Pulmonary artery endothelial cell (primary cell): ENCODE measurements around the gene ADAMTS14. TPM values are rescaled to one million over a fixed set of nuclear protein-coding genes. Genes with fewer than 3 reads are reported as not detected.
"Not testable (repeated sequence)": the region's sequence is repeated elsewhere in the genome, so short reads cannot be mapped to it uniquely, and the experiment has no call there.

Experiments
- DNase-seq: peaks from one replicate; pipeline ENCODE4 v3.0.0-alpha.2; 2011; ENCODE audit warnings: low read depth, low spot score
- total RNA-seq: library from RNA; depleted of rRNA; stranded (reverse); fragments of >200 nt; gene quantifications from 2 replicates; pipeline ENCODE4 v1.2.3, GENCODE V29; 2014

Gene ADAMTS14
- total RNA-seq, 1 donor from 2014 or later, result under 0.01 TPM

DNA sequence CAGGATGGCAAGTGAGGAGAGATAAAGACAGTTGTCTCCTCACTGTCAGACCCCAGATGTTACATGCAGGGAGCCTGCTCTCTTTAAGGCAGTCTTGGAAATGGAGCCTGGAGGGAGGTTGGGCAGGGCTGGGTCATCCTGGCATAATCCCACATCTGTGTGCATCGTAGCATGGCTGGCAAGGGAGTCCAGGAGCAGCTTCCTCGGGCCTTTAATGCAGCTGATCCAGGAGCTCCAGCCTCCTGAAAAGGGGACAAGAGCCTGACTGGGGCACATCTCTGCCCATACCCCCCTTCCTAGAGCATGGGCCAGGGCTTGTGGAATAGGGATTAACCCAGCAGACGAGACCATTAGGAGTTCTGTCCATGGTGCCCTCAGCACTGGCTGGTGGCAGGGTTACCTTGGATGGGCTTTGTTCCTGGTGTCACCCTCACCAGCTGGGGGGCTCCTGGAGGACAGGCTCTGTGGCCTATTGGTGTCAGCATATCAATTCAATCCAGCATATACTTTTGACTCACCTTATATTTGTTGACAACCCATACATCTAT, 77.9 kb downstream of the ADAMTS14 start:
- DNase-seq, result no peak

DNA sequence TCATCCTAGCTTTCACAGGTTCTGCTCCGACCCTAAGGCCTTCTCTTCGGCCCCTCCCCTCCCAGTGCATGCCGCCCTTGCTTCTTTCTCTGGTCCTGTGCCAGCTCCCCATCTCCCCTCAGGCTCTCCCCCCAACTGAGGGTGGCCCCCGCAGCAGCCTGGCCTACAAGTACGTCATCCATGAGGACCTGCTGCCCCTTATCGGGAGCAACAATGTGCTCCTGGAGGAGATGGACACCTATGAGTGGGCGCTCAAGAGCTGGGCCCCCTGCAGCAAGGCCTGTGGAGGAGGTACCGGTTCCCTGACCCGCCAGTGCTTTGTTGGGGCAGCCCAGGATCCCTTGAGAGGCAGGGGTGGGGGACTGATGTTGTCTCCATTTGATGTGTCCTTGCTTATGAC, 79.0 kb downstream of the ADAMTS14 start:
- no peak for DNase-seq

DNA sequence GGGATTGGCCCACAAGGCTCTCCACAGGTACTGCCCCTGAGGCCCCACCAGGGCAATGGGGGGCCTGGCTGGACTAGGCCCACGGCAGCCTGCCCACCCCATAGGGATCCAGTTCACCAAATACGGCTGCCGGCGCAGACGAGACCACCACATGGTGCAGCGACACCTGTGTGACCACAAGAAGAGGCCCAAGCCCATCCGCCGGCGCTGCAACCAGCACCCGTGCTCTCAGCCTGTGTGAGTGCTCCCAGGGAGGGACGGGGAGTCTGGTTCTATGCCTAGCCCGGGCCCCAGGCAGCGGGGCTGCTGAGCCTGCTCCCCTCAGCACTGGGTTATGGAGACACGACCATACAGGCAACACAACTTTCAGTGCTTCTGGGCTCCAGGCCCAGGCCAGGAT, 79.7 kb downstream of the ADAMTS14 start:
- DNase-seq, result no peak

DNA sequence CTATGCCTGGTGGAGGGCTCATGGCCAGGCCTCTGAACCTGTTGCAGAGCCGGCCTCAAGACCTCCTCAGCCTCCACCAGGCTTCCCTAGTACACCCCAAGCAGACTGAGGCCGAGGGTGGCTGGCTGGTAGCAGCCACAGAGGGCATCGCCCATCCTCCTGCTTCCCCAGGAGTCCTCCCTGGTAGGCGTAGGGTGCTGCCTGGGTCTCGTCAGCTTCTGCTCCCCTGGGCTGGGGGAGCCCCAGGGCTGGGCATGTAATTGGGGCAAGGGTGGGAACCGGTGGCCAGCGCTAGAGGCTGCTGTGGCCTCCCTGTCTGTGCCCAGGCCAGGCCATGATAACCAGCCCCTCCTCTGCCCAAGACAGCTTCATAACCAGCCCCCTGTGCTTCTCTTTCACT, 80.3 kb downstream of the ADAMTS14 start:
- no peak for DNase-seq

DNA sequence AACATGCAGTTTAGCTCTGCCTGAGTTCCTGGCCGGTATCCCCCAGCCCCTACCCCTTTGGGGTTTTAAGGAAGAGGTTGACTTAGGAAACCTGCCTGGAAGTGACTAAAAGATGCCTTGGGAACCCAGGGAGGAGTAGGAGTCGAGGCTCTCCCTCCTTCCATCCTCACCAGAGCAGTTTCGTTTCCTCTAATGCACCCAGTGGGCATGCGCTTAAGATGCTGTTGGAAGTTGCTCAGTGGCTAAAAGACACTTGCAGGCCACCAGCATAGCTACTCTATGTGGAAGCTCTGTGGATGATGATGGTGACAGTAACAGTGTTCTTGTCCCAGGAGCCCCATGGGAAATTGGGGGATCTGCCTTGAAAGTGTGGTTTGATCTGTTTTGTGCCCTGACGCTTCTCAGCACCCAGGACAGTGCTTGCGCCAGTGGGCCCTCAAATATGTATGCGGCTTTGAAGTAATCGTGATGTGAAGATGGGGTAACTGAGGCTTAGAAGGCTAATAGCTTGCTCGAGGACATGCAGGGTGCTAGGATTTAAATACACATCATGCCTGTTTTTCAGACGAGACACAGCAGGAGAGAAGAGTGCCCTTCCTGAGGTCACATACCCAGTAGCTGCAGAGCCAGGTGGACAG, 80.8 kb downstream of the ADAMTS14 start:
- no peak for DNase-seq

DNA sequence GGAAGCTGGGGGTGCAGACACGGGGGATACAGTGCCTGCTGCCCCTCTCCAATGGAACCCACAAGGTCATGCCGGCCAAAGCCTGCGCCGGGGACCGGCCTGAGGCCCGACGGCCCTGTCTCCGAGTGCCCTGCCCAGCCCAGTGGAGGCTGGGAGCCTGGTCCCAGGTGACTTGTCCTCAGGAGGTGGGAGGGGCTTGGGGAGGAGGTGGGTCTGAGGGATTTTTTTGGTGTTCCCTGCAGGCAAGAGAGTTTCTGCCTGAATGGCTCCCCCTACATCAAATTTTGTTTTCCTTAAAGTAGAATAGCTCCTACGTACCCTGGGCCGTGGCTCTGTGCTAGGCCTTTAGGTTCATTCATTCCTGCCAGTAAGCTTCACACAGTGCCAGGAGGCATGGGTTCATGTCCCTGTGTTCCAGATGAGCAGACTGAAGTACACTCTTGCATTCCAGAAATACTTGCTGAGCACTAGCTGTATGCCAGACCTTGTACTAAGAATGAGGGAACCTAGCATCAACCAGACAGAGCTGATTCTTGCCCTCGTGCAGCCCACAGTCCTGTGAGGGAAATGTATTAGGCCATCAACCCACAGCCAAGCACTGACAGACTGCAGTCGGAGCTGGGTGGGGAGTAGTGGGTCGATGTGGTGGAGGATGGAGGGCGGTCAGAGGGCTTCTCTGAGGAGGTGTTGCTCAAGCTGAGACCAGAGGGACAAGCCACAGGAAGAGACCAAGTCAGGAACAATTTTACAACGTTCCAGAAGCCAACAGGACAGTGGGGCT, 81.7 kb downstream of the ADAMTS14 start:
- no peak for DNase-seq

DNA sequence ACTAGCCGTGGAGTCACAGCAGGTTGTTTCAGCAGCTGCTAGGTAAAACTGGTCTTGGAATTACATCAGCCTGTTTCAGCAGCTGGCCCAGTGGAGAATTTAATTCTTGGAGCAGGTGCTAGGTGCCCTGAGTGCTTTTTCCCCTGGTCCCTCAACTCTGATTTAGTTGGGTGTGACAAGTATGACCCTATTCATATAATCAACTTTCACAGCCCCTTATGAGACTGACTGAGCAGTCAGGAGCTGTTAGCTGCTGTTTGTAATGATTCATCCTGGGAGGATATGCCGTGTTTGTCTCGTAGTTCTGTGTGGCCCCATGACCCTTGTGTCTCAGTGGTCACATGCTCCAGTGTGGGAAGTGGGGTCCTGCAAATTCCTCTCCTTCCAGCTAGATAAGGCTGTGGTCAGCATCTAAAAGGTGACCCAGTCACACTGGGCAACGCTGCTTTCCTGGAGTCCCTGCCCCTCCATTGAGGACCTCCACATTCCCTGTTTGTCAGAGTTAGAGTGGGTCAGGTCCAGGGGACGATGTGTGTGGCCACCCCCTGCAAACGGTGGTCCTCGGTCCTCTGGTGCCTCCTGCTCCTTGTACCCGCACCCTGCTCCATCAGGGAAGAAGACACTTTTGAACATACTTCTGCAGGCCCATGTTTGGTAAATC, 84.5 kb downstream of the ADAMTS14 start:
- no peak for DNase-seq

DNA sequence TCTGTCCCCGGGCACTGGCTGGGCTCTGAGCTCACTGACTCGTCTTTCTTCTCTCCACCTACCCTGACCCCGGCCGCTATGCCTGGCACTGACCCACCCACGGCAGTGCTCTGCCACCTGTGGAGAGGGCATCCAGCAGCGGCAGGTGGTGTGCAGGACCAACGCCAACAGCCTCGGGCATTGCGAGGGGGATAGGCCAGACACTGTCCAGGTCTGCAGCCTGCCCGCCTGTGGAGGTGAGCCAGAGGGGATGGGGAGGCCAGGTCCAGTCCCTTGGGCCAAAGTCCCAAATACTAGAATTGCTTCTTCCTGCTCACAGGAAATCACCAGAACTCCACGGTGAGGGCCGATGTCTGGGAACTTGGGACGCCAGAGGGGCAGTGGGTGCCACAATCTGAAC, 85.5 kb downstream of the ADAMTS14 start:
- DNase-seq, result no peak

DNA sequence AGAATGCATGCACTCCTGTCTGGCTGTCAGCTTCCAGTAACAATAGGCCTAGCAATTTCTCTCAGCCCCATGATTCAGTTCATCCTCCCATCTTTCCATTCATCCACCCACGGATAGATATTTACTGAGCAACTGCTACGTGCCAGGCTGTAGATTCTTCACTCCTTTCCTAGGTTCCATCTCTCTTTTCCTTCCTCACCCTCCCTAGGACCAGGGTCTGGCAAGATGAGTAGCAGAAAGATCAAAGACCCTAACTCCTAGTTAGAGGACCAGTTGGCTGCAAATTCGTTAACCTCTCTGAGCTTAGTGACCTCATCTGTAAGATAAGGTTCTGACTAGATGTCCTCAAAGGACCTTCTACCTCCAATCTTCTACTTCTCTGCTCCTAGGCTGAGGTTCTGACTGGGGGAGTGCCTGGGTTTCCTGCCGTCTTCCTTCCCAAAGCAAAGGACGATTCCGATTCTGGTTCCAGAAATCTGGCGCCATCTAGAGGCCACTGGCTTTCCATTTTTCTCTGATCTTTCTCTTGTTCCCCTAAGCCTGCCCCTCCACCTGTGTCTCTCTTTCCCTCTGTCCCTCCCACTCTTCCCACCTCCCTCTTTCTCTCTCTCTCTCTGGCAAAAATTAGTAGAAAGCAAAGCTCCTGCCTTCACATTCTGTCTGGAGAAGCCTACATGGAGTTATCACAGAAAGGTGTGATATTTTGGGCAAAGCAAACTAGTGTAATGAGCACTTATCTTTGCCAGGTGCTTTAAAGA, 86.6 kb downstream of the ADAMTS14 start:
- peak; percentile 11 for DNase-seq

DNA sequence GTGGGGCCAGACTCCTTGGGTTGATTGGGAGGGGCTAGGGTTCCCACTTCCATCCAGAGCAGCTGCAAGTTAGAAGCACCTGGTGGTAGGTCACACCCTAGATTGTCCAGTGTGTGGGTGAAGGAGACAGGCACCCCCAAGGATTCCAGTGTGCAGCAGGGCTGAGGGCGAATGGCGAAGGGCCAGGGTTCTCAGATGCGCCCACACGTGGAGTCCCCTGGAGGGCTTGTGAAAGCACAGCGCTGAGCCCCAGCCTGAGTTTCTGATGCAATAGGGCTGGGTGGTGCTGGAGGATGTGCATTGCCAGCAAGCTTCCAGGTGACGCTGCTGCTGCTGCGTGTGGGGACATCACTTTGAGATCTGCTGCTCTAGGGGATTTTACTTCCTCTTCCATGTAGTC, 87.5 kb downstream of the ADAMTS14 start:
- DNase-seq, result no peak

DNA sequence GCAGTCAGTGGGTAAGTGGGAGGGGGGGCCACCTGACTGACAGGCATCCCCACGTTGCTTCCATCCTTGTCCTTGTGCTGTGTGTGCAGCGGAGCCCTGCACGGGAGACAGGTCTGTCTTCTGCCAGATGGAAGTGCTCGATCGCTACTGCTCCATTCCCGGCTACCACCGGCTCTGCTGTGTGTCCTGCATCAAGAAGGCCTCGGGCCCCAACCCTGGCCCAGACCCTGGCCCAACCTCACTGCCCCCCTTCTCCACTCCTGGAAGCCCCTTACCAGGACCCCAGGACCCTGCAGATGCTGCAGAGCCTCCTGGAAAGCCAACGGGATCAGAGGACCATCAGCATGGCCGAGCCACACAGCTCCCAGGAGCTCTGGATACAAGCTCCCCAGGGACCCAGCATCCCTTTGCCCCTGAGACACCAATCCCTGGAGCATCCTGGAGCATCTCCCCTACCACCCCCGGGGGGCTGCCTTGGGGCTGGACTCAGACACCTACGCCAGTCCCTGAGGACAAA, 88.0 kb downstream of the ADAMTS14 start:
- DNase-seq, result no peak

DNA sequence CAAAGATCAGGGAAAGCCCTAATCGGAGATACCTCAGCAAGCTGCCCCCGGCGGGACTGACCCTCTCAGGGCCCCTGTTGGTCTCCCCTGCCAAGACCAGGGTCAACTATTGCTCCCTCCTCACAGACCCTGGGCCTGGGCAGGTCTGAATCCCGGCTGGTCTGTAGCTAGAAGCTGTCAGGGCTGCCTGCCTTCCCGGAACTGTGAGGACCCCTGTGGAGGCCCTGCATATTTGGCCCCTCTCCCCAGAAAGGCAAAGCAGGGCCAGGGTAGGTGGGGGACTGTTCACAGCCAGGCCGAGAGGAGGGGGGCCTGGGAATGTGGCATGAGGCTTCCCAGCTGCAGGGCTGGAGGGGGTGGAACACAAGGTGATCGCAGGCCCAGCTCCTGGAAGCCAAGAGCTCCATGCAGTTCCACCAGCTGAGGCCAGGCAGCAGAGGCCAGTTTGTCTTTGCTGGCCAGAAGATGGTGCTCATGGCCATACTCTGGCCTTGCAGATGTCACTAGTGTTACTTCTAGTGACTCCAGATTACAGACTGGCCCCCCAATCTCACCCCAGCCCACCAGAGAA, 88.8 kb downstream of the ADAMTS14 start:
- DNase-seq, result no peak

DNA sequence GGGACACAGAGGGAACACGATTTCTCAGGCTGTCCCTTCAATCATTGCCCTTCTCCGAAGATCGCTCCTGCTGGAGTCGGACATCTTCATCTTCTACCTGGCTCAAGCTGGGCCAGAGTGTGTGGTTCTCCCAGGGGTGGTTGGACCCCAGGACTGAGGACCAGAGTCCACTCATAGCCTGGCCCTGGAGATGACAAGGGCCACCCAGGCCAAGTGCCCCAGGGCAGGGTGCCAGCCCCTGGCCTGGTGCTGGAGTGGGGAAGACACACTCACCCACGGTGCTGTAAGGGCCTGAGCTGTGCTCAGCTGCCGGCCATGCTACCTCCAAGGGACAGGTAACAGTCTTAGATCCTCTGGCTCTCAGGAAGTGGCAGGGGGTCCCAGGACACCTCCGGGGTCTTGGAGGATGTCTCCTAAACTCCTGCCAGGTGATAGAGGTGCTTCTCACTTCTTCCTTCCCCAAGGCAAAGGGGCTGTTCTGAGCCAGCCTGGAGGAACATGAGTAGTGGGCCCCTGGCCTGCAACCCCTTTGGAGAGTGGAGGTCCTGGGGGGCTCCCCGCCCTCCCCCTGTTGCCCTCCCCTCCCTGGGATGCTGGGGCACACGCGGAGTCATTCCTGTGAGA, 89.5 kb downstream of the ADAMTS14 start:
- no peak for DNase-seq

DNA sequence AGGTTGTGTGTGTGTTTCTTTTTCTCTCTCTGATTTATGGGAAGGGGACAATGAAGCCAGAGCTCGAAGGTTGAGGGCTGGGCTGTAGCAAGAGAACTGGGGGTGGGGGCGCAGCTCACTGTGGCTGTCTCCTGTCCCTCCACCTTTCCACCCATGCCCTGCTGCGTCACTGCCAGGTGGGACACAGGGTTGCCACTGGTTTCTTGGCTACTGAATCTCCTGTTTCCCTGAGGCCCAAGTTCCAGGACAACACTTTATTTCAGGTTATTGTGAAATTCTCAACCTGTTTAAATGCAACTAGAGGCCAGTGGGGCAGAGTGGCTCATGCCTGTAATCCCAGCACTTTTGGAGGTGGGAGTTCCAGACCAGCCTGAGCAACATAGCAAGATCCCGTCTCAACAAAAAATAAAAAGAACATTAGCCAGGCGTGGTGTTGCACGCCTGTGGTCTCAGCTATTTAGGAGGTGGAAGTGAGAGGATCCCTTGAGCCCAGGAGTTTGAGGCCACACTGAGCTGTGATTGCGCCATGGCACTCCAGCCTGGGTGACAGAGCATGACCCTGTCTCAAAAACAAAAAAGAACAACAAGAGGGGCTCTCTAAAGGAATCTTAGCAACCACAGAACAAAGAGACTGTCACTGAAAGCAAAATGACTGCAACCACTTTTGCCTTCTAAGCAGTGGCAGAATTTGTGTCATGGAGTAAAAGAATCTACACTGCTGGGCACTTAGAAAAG, 90.3 kb downstream of the ADAMTS14 start:
- DNase-seq, result no peak

DNA sequence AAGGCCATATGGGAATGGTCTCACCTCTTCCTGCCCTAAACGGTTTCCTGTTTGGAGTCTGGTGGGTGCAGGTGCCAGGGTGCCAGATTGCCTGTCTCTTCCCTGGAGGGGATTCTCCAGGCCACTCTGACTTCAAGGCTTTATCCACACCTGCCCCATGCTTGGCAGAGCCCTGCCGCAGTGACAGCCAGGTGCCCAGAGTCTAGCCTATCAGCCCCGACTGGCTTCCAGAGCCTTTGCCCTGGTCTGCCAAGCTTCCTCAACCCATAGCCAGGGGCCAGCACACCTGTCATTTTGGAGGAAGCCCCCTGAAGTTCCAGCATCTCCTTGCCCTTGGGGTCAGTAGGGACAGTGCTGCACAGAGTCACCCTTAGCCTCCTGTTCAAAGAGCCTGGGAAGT, 91.3 kb downstream of the ADAMTS14 start:
- DNase-seq, result no peak

DNA sequence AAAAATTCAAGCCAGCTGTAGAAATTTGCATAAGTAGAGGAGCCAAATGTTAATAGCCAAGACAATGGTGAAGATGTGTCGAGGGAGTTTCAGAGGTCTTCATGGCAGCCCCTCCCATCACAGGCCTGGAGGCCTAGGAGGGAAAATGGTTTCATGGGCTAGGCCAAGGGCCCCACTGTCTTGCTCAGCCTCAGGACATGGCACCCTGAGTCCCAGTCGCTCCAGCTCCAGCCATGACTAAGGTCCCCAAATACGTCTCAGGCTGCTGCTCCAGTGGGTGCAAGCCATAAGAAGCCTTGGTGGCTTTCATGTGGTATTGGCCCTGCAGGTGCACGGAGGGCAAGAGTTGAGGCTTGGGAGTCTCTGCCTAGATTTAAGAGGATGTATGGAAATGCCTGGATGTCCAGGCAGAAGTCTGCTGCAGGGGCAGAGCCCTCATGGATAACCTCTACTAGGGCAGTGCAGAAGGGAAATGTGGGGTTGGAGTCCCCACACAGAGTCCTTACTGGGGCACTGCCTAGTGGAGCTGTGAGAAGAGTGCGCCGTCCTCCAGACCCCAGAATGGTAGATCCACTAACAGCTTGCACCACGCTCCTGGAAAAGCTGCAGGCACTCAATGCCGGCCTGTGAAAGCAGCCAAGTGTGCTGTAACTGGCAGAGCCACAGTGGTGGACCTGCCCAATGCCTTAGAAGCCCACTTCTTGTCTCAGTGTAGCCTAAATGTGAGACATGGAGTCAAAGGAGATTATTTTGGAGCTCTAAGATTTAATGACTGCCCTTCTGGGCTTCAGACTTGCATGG, 93.7 kb downstream of the ADAMTS14 start:
- no peak for DNase-seq

DNA sequence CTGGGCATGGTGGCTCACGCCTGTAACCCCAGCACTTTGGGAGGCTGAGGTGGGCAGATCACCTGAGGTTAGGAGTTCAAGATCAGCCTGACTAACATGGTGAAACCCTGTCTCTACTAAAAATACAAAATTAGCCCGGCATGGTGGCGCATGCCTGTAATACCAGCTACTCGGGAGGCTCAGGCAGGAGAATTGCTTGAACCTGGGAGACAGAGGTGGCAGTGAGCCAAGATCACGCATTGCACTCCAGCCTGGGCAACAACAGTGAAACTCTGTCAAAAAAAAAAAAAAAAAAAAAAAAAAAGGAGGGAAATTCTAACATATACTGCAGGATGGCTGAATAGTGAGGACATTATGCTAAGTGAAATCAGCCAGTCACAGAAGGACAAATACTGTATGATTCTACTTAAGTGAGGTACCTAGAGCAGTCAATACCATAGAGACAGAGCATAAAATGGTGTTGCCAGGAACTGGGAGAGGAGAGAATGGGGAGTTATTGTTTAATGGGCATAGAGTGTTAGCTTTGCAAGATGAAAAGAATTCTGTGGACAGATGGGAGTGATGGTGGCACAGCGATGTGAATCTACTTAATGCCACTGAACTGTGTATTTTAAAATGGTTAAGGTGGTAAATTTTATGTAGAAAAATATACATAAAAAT, 95.8 kb downstream of the ADAMTS14 start:
- DNase-seq, result not testable (repeated sequence)

DNA sequence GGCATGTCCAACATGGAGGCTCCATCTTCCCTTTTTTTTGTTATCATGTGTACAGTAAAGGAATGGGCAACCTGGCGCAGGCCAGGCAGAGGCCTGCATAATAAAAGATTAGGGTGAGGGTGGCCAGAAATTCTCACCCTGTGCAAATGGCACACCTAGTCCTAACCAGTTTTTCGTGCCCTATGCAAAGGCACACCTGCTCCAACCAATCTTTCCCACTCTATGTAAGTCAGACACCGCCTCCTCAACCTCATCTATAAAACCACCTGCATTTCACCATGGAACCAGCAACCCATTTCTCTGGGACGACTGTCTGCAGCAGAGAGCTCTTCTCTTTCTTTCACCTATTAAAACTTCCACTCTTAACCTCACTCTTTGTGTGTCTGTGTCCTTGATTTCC, 96.8 kb downstream of the ADAMTS14 start:
- no peak for DNase-seq

DNA sequence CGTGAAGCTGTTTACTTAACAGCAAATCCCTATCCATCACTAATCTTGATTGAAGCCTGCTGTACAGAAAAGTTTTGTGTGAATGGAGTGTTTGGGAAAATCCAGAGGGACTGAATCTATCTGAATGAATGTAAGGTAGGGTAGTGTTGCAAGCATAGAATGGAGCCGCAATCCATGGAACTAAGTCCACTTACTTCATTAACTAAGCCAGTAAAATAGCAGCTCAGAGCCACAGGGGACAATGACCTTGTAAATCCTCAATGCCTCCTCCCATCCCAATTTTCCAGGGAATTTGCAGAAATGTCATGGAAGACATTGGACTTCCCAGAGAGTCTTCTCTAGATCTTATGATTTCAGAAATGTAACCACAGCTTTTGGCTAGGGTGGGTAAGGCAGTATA, 97.7 kb downstream of the ADAMTS14 start:
- DNase-seq, result no peak
